RWPE1 (cell line): ENCODE data around the gene KRT28.

Source experiments
- CTCF ChIA-PET: fragments of 350-600 bp; sonication (Branson Sonifier 250); formaldehyde crosslinking; extraction: SDS; loops from one replicate; lab custom pipeline; 2021; lab: Yijun Ruan, JAX
- POLR2A ChIA-PET: fragments of 400-600 bp; formaldehyde crosslinking; extraction: SDS; loops from one replicate; lab custom pipeline; 2020; ENCODE audit warnings: antibody characterized with exemption; ENCODE audit not compliant: low non-redundant PET; lab: Yijun Ruan, JAX
- DNase-seq: peaks from one replicate; pipeline ENCODE4 v3.0.0; 2012; ENCODE audit warnings: low spot score
- H3K27ac ChIP-seq: fragments of 450-650 bp; 2 replicates; pipeline ENCODE4 v1.5.1; 2017
- CTCF ChIP-seq: fragments of 450-650 bp; conservative IDR thresholded peaks from 2 replicates; pipeline ENCODE4 v1.5.1; 2017; ENCODE audit warnings: low read depth, mild to moderate bottlenecking

Gene KRT28

GRCh38 chr17:40794466-40794865 lies 5.3 kb downstream of the KRT28 start:
- TF ChIP-seq CTCF, result no peak
- CTCF ChIA-PET, result interaction anchor here (0.6 to 1.5 kb wide), 2 partner anchors 67 to 175 kb away, joined by 3 to 4 read pairs; no protein-coding TSS in a partner anchor

GRCh38 chr17:40793832-40794231 lies 5.9 kb downstream of the KRT28 start:
- CTCF ChIA-PET, result no interaction called here
- H3K27ac ChIP-seq, result no peak overlapping the region
- POLR2A ChIA-PET, result no interaction called here
- no peak for TF ChIP-seq CTCF
- DNase-seq, result no peak

More at GRCh38 chr17:40794466-40794865, 5.3 kb downstream of the KRT28 start:
- no peak overlapping the region for H3K27ac ChIP-seq
- POLR2A ChIA-PET, result no interaction called here
- DNase-seq, result no peak

GRCh38 chr17:40791787-40792436 lies 7.8 kb downstream of the KRT28 start:
- no peak overlapping the region for H3K27ac ChIP-seq
- TF ChIP-seq CTCF, result peak; percentile 65; the same call in 1 of the 2 replicates
- DNase-seq, result peak; percentile 17
- ChIA-PET POLR2A (no interaction called here), CTCF (interaction anchor here (0.5 to 1.4 kb wide), 6 partner anchors 172 to 1399 kb away, joined by 3 to 5 read pairs (median 4); no protein-coding TSS in a partner anchor)

- TF ChIP-seq CTCF, result no peak
- H3K27ac ChIP-seq, result no peak overlapping the region
- ChIA-PET POLR2A (no interaction called here), CTCF (interaction anchor here (0.6 to 0.8 kb wide), 4 partner anchors 144 to 914 kb away, joined by 3 to 5 read pairs (median 3); partner anchors contain the start of gene SMARCE1)
- DNase-seq, result no peak
Measured at GRCh38 chr17:40791111-40791510, 8.6 kb downstream of the KRT28 start.

DNA sequence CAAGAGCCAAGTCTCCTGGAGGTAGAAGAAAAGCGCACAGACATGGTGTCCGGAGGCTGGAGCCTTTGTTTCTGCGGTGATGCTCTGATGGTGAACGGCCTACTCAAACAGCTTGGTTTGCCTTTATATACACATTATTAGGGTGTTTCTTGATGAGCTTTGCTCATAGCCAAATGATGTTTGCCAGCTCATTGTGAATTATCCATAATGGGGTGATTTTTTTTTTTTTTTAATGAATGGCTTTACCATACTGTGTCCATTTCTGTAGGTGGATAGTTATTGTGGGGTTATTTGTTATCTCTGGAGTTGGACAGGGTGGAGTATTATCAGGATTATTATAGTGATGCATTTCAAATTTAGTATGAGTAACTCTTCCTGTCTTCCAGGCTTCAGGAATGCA lies 17.3 kb downstream of the KRT28 start, which contains the start of gene KRT27:
KRT27 (minus strand) TSS at position 101 of the 400 bp plus-strand sequence; CDS start at position 44, 57 bp downstream.
- H3K27ac ChIP-seq, result no peak within 1 kb of the TSS
- ChIA-PET POLR2A (no interaction called here), CTCF (no interaction called here)
- no peak for DNase-seq
- no peak for TF ChIP-seq CTCF

GRCh38 chr17:40779181-40779909 lies 20.4 kb downstream of the KRT28 start:
- CTCF ChIA-PET, result interaction anchor here (0.7 kb wide), 1 partner anchor 184 kb away, joined by 3 read pairs; no protein-coding TSS in a partner anchor
- no peak for TF ChIP-seq CTCF
- DNase-seq, result no peak
- no peak overlapping the region for H3K27ac ChIP-seq
- POLR2A ChIA-PET, result no interaction called here
